Progenitor cell of endocrine pancreas (in vitro differentiated cells): ENCODE data around the gene PTX3. TPM values are rescaled to one million over a fixed set of nuclear protein-coding genes. Genes with fewer than 3 reads are reported as not detected.

Source experiments
- DNase-seq: peaks from one replicate; pipeline ENCODE4 v3.0.0; 2021; ENCODE audit warnings: low spot score; ENCODE audit not compliant: unreplicated experiment
- H3K27ac Mint-ChIP-seq: 2 replicates; pipeline ENCODE4 v1.8.0; 2021; ENCODE audit warnings: mild to moderate bottlenecking, moderate library complexity, mixed read lengths
- H3K27me3 Mint-ChIP-seq: 2 replicates; pipeline ENCODE4 v1.8.0; 2021; ENCODE audit warnings: mixed read lengths
- H3K36me3 Mint-ChIP-seq: 2 replicates; pipeline ENCODE4 v1.8.0; 2022; ENCODE audit warnings: mixed read lengths; ENCODE audit not compliant: insufficient read depth
- H3K4me1 Mint-ChIP-seq: 2 replicates; pipeline ENCODE4 v1.8.0; 2021; ENCODE audit warnings: low read depth, mixed read lengths
- H3K4me3 Mint-ChIP-seq: 2 replicates; pipeline ENCODE4 v1.8.0; 2021; ENCODE audit warnings: low read depth, mild to moderate bottlenecking, moderate library complexity, mixed read lengths
- H3K9me3 Mint-ChIP-seq: 2 replicates; pipeline ENCODE4 v1.8.0; 2021; ENCODE audit warnings: low read depth, mixed read lengths
- CTCF ChIP-seq: fragments of 200-600 bp; sonication (generic); IDR thresholded peaks from one replicate; pipeline ENCODE4 v1.5.0; 2021; ENCODE audit warnings: antibody characterized with exemption, mild to moderate bottlenecking; ENCODE audit not compliant: unreplicated experiment
- total RNA-seq: library from RNA; stranded (reverse); gene quantifications from 2 replicates; pipeline ENCODE4 v1.2.1, GENCODE V29; 2021

The PTX3 gene
- total RNA-seq, 1 donor from 2014 or later = 0.34 TPM

- no peak for TF ChIP-seq CTCF
- Mint-ChIP-seq H3K9me3 (peaks cover 4% of the 10 kb centered on the region), H3K27me3 (no peaks in the 10 kb centered on the region), H3K27ac (no peak overlapping the region), H3K36me3 (peaks cover 1% of the 10 kb centered on the region), H3K4me3 (no peak overlapping the region), H3K4me1 (peaks cover 4% of the 10 kb centered on the region)
- no peak for DNase-seq
These were observed 50.7 kb downstream of the PTX3 start for GRCh38 chr3:157487339-157487738.

GRCh38 chr3:157488144-157488543 lies 51.5 kb downstream of the PTX3 start:
- H3K4me1 Mint-ChIP-seq = peaks cover 4% of the 10 kb centered on the region
- H3K9me3 Mint-ChIP-seq = no peaks in the 10 kb centered on the region
- H3K27me3 Mint-ChIP-seq = no peaks in the 10 kb centered on the region
- peaks cover 1% of the 10 kb centered on the region for H3K36me3 Mint-ChIP-seq
- H3K4me3 Mint-ChIP-seq = no peak overlapping the region
- DNase-seq = no peak
- no peak overlapping the region for H3K27ac Mint-ChIP-seq
- TF ChIP-seq CTCF = no peak

GRCh38 chr3:157491136-157491535 lies 54.5 kb downstream of the PTX3 start:
- Mint-ChIP-seq H3K4me3 (no peak overlapping the region), H3K27me3 (no peaks in the 10 kb centered on the region), H3K27ac (no peak overlapping the region), H3K36me3 (peaks cover 4% of the 10 kb centered on the region), H3K4me1 (peaks cover 4% of the 10 kb centered on the region), H3K9me3 (no peaks in the 10 kb centered on the region)
- DNase-seq = no peak
- TF ChIP-seq CTCF = no peak

Other genes starting within 250 kb of the PTX3 start
- gene VEPH1, start 66.6 kb downstream of the PTX3 start, total RNA-seq = 12.3 and 14.5 TPM in 2 replicates